Astrocyte of the spinal cord (primary cell): ENCODE results near the gene CLTB.

Source experiments
- DNase-seq: peaks from one replicate; pipeline ENCODE4 v3.0.0; 2011; ENCODE audit warnings: low read depth, low spot score
- H3K4me3 ChIP-seq: 2 replicates; pipeline ENCODE4 v1.5.1; 2011; ENCODE audit warnings: low read depth, mild to moderate bottlenecking, low read length, moderate library complexity
- in situ Hi-C: cut with HindIII; loops from 2 replicates; pipeline ENCODE4 v1.10.0; 2017; ENCODE audit warnings: low sequenced_read_pairs
- TF ChIP-seq, protein P1 (sequence below): IDR thresholded peaks from 2 replicates; pipeline ENCODE4 v1.5.1; 2012; ENCODE audit warnings: low read depth, mild to moderate bottlenecking, low read length, inconsistent platforms

Gene CLTB

DNA sequence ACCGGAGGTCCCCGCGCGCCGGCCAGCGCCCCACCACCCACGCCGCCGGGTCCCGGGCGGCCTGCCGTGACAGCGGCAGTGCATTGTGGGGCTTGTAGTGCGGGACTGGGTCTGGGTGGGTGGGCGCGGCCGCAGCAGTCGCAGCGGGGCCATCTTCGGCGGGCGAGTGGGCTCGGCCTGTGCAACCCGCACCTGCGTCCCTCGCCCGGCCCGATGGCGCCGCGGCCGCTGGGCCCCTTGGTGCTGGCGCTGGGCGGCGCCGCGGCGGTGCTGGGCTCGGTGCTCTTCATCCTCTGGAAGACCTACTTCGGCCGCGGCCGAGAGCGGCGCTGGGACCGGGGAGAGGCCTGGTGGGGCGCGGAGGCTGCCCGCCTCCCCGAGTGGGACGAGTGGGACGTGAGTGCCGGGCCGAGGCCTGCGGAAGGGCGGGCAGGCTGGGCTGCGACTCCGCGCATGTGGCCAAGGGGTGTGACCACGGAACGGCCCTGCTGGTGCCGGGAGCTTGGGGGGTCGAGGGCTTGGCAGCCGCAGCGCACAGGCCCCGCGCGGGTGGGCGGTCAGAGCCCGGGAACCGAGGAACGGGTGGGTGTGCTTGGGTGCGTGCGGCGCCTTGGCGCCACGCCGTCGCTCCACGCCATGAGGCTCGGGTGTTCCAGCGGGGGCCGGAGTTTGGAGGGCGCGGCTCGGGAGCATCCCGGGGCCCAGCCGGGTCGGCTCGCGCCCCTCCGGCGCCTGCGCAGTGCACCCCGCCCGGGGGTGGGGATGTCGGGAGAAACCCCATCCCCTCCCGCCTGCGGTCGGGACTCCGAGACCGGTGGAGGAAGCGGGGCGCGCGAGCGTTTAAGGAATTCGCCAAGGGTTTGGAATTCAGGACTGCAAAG, 50.7 kb downstream of the CLTB start, which contains the start of gene ARL10:
Gene ARL10 (plus strand): TSS at position 137 of the 881 bp plus-strand sequence. CDS start 77 bp downstream, at position 214.
- TF ChIP-seq, protein P1, sequence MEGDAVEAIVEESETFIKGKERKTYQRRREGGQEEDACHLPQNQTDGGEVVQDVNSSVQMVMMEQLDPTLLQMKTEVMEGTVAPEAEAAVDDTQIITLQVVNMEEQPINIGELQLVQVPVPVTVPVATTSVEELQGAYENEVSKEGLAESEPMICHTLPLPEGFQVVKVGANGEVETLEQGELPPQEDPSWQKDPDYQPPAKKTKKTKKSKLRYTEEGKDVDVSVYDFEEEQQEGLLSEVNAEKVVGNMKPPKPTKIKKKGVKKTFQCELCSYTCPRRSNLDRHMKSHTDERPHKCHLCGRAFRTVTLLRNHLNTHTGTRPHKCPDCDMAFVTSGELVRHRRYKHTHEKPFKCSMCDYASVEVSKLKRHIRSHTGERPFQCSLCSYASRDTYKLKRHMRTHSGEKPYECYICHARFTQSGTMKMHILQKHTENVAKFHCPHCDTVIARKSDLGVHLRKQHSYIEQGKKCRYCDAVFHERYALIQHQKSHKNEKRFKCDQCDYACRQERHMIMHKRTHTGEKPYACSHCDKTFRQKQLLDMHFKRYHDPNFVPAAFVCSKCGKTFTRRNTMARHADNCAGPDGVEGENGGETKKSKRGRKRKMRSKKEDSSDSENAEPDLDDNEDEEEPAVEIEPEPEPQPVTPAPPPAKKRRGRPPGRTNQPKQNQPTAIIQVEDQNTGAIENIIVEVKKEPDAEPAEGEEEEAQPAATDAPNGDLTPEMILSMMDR: no peak
- peak within 1 kb of the TSS; percentile 57 for H3K4me3 ChIP-seq
- in situ Hi-C loops: no loop called here
- DNase-seq: peak; percentile 54

DNA sequence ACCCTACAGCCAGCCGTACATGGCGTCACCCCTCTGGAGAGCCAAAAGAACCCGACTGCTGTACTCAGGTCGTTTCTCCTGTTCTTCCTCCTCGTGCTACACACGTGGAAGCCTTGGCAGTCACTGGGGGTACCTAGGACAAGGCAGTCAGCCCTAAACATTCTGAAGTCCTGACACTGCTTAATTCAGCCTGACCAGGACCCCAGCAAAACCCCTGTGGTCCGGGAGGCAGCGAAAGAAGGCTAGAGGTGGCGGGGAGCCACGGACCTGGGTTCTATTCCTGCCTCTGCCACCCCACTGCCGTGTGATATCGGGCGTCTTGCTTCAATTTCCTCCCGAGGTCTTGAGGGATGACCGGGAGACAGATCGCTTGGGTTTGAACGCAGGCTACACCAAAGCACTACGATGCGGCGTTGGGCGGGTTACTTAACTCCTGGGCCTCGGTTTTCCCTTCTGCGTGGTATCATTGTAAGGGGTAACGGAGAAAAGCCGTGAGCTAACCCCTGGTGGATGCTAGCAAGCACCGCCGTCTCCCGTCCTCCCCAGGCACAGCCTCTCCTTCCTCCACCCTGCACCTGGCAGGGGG, 51.5 kb downstream of the CLTB start:
- peak; percentile 23 for DNase-seq
- in situ Hi-C loops: no loop called here
- TF ChIP-seq, protein P1: no peak
- peak overlapping the region; percentile 57 for H3K4me3 ChIP-seq

DNA sequence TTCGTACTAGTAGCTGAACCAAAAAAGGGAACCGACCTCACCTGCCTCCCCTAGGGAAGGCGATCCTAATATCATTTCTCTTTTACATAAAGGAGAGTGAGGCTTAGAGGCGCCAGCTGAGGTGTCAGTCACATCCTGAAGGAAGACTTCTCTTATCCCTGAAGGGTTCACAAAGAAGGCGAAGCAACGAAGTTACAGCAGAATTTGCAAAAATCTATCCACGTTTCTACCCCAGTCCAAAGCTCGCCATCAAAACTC, 54.2 kb downstream of the CLTB start:
- TF ChIP-seq, protein P1: no peak
- no peak for DNase-seq
- in situ Hi-C loops: no loop called here
- peak overlapping the region; percentile 97 for H3K4me3 ChIP-seq

DNA sequence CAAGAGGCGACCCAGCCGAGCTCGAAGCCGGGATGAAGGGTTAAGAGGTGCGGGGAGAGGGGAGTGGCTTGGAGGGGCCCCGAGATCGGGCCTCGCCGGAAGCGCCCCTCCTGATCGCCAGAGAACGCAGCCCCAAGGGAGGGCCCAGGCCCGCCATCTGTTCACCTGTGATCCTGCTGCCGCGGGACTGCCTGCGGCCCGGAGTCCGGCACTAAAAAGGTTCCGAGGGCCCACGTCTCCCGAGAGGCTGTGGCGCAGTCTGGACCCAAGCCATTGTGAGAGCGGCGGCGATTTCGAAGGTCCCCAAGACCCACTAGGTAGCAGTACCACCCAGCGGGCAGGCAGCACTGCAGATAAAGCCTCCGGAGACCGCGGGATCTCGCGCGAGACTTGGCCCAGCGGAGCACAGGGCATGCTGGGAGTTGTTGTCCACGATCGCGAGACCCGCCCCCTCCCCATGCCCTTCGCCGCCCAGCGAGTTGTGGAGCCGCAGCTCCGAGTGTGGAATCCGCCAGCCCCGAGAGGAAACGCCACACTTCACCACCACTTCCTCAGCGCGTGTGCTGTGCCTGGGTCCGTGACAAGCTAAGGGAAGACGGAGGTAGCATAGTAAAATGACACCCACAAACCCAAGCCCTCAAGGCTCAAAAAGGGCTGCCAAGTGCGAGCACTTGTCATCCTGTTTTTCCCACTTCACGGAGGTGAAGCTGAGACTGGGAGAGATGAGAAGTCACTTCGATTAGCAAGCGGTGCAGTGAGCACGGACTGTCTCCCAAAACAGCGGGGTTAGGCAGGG, 54.7 kb downstream of the CLTB start, which contains the start of gene KIAA1191:
Gene KIAA1191 (minus strand): TSS at position 328 of the 796 bp plus-strand sequence. CDS start 2,256 bp downstream, outside the sequence.
- in situ Hi-C loops: no loop called here
- DNase-seq: peak; percentile 89
- H3K4me3 ChIP-seq: peak within 1 kb of the TSS; percentile 97
- TF ChIP-seq, protein P1: peak; percentile 25

DNA sequence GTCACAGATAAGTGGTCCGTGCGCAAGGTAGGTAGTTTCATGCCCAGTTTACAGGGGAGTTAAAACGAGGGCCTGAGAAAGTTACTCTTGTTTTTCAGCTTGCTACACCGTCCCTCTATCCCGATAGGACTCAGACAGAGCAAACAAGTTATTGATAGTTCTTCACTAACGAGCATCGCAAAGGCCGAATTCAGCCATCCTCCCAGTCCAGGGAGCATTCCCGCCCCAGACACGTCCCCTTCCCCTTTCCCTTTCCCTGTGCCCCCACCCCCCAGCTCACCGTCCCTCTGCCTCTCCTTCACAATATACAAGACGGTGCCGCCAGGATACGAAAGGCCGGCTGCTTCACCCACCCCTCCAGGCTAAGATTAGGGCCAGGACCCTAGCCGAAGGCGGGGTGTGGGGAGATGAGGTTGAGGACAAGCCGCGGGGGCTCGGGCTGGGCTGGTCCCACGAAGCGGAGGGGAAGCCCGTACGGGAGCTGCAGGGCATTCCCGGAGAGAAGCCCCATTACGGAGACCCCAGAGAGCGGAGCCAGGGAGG, 55.4 kb downstream of the CLTB start:
- no peak for DNase-seq

More for the DNA sequence above, 55.4 kb downstream of the CLTB start:
- TF ChIP-seq, protein P1: no peak
- in situ Hi-C loops: no loop called here
- peak overlapping the region; percentile 97 for H3K4me3 ChIP-seq
